Measurements from ENCODE around the gene ADARB1. TPM values are rescaled to one million over a fixed set of nuclear protein-coding genes. Genes with fewer than 3 reads are reported as not detected.

The ADARB1 gene
- total and polyA plus RNA-seq, 2 donors (not counting 1 experiment from before 2014, with no cell fraction given), result 17.1 to 33.3 TPM

DNA sequence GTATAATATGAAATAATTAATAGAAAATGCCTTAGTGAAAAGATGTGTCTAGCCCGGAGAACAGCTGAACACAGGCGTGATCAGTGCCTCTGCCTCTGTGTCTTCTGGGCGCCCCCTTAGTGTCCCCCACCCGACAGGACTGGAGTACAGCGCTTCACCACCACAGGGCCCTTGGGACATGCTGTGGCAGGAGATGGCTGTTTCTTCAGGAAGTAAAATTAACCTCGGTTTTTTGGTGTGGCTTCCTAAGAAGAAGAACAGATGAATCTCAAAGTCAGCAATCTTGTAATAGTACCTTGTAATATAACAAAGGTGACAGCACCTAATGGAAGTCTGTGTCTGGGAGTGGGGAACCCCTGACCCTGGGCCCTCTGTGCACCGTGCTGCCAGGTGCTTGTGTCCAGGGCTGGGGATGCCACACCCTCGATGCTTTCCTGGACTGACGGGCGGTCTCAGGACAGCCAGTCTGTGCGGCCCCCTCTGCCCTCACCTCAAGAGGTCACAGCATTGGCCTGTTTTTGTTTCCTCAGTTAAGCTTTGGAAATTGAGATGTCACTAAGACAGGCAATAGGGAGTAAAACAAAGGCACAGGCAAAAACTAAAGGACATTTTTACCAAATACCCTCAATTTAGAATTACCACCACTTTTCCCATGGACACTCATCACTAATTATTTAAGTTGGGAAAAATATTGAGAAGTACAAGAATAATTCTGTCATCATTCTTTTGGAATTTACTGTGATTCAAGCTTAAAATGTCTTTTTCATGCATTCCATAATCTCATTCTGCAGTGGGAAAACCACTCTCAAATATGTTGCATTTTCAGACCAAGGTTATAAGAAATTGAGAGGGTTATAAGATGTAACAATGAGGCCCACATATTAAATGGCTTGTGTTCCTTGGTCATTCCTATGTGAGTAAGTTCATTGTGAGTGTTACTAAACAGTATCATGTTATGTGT, 79.3 kb downstream of the ADARB1 start:
- DNase-seq, result peak; percentile 45
- Histone ChIP-seq H3K4me1 (ENCODE audit: control insufficient read depth in 2 of 2, insufficient read depth in 2 of 2, low read length in 2 of 2) (peaks cover 36% of the 10 kb centered on the region in 2 donors), H4K20me1 (ENCODE audit: control insufficient read depth, insufficient read depth, low read length, poor library complexity, severe bottlenecking) (peaks cover 79% of the 10 kb centered on the region), H3K27me3 (replicated peaks in 1 of 4; ENCODE audit: control extremely low read depth in 1 of 4, control insufficient read depth in 3 of 4, insufficient read depth in 4 of 4, low read length in 3 of 4) (no peaks in the 10 kb centered on the region), H3K4me2 (replicated peaks; ENCODE audit: low read depth, low read length, poor library complexity, severe bottlenecking) (peak overlapping the region; percentile 57), H3K4me3 (ENCODE audit: control extremely low read depth in 1 of 5, extremely low read depth in 1 of 5, insufficient read depth in 1 of 5, low read depth in 2 of 5, low read length in 4 of 5) (peak overlapping the region in 1 of 5 experiments; percentile 15), H3K9me3 (ENCODE audit: control extremely low read depth in 1 of 3, control insufficient read depth in 2 of 3, insufficient read depth in 1 of 3, low read length in 2 of 3) (peaks cover 0 to 12% (median 5%) of the 10 kb centered on the region in 3 donors), H3K79me2 (ENCODE audit: control insufficient read depth, insufficient read depth, low read length) (peaks cover 32% of the 10 kb centered on the region), H3K27ac (ENCODE audit: low read length in 2 of 2) (peak overlapping the region in 1 of 2 donors; percentile 51), H2AFZ (ENCODE audit: insufficient read depth, low read depth, low read length, poor library complexity, severe bottlenecking) (no peak overlapping the region), H3K9ac (ENCODE audit: low read length) (peak overlapping the region; percentile 21), H3K36me3 (replicated peaks in 1 of 2; ENCODE audit: control extremely low read depth in 1 of 2, control insufficient read depth in 1 of 2, extremely low read depth in 1 of 2, insufficient read depth in 2 of 2, low read length in 1 of 2) (peaks cover 0 to 7% of the 10 kb centered on the region in 2 experiments)
- TF ChIP-seq, protein P1, sequence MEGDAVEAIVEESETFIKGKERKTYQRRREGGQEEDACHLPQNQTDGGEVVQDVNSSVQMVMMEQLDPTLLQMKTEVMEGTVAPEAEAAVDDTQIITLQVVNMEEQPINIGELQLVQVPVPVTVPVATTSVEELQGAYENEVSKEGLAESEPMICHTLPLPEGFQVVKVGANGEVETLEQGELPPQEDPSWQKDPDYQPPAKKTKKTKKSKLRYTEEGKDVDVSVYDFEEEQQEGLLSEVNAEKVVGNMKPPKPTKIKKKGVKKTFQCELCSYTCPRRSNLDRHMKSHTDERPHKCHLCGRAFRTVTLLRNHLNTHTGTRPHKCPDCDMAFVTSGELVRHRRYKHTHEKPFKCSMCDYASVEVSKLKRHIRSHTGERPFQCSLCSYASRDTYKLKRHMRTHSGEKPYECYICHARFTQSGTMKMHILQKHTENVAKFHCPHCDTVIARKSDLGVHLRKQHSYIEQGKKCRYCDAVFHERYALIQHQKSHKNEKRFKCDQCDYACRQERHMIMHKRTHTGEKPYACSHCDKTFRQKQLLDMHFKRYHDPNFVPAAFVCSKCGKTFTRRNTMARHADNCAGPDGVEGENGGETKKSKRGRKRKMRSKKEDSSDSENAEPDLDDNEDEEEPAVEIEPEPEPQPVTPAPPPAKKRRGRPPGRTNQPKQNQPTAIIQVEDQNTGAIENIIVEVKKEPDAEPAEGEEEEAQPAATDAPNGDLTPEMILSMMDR (IDR thresholded peaks at IDR 0.05), result no peak
- TF ChIP-seq EZH2 (IDR thresholded peaks at IDR 0.05; ENCODE audit: borderline replicate concordance, insufficient read depth, low read depth, low read length, poor library complexity, severe bottlenecking), result no peak
- H3K9me3 Mint-ChIP-seq (ENCODE audit: insufficient read depth), result peaks cover 2% of the 10 kb centered on the region
- CTCF ChIA-PET, result interaction anchor here (1.0 to 3.8 kb wide), 10 partner anchors 8 to 286 kb away, joined by 3 to 36 read pairs (median 4); no protein-coding TSS in a partner anchor
- POLR2A ChIA-PET, result no interaction called here
- peak; percentile 37 for ATAC-seq (ENCODE audit: low read depth)
- intact Hi-C loops (cut with micrococcal nuclease), result no loop called here
- no peaks in the 10 kb centered on the region for H3K27me3 Mint-ChIP-seq
- peak overlapping the region; percentile 42 for H3K4me3 Mint-ChIP-seq
- 6% methylated on average over 6 of the region's 11 CpGs for WGBS (ENCODE audit: insufficient coverage)
- H3K27ac Mint-ChIP-seq, result peak overlapping the region; percentile 71
- H3K4me1 Mint-ChIP-seq, result peaks cover 49% of the 10 kb centered on the region

All from B cell (primary cell).